Pons (tissue), 1 donor: ENCODE data around the gene GPR3.

Experiments
- DNase-seq: peaks from one replicate; pipeline ENCODE4 v3.0.0-alpha.2; 2016; ENCODE audit warnings: low spot score

Gene GPR3

DNA sequence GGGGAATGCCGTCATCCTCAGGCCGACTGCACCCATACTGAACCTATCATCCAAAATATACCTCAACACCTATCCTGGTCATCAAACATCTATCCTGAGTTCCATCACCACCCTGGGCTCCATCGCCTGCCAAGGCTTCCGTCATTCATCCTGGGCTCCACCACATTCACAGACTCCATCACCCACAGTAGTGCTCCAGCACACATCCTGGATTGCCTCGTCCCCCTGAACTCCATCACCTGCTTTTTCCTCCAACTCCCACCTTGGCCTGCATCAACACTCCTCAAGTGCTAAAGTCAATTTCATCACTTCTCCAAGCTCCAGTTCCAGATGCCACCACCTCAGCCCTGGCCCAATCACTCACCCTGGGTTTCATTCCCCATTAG, 33.5 kb upstream of the GPR3 start:
- no peak for DNase-seq

- no peak for DNase-seq
Measured at GRCh38 chr1:27359822-27360158, 32.6 kb upstream of the GPR3 start.

- DNase-seq: no peak
Measured at GRCh38 chr1:27360159-27361043, 32.0 kb upstream of the GPR3 start.

- no peak for DNase-seq
Measured at GRCh38 chr1:27361044-27361402, 31.4 kb upstream of the GPR3 start.

DNA sequence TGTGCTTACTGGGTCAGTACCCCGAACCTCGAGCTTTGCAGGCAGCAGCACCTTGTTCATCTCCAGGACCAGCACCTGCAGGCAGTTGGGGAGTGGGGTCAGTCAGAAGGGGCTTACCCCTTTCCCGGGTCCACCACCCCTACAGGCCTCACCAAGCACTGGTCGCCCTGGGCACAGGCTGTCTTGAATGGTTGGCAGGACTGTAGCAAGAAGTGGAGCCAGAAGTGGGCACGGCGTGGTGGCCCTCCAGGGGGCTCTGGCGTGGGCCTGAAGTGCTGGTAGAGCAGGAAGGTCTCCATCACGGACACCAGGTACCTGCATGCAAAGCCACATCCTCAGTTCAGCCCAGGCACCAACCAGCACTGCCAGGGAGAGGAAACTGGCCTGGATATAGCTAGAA, 30.9 kb upstream of the GPR3 start:
- DNase-seq: no peak

GRCh38 chr1:27363766-27364695, 28.4 kb upstream of the GPR3 start:
- DNase-seq: no peak

- no peak for DNase-seq
Measured at GRCh38 chr1:27364696-27365371, 27.6 kb upstream of the GPR3 start.

- peak; percentile 76 for DNase-seq
Measured at GRCh38 chr1:27365372-27366112, 26.9 kb upstream of the GPR3 start.

DNA sequence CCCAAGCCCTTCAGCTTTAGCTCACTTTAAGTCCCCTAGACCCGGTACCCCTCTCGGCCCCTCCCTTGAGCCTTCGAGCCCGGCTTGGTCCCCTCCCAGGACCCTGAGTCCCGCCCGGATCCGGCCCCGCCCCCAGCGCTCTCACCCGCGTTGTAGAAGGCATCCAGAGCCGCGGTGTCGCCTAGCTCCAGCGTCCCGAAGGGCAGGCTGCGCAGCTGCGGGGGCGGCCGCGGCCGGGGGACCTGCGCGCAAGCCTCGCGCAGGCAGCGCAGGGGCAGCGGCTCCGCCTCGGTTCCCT, 26.4 kb upstream of the GPR3 start:
- DNase-seq: peak; percentile 22

- peak; percentile 24 for DNase-seq
Measured at GRCh38 chr1:27366411-27367159, 25.8 kb upstream of the GPR3 start, which contains the start of gene MAP3K6. Gene MAP3K6 (minus strand): TSS chr1:27366961. CDS start chr1:27366597, 364 bp downstream.

DNA sequence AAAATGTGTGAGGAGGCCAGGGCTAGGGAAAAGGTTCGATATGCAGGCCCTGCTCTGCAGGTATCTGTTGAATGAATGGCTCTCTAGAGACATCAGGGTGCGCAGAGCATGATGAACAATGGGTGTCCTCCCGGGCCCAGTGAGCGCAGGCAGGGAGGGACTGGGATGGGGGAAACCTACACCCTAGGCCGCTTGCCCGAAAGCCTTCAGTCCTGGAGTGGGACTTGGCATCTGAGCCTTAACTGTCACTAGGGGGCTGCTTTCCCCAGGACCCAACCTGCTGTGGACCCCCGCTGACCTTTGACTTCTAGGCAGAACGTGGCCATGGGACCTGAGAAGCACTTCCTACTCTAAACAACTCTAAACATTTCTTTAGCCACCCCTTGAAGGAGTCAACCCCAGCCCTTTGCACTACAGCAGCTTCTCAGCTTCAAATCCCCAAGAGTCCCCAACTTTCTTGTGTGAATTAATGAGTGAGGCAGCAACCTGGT, 25.2 kb upstream of the GPR3 start:
- no peak for DNase-seq

- DNase-seq: no peak
Measured at GRCh38 chr1:27368869-27369582, 23.4 kb upstream of the GPR3 start.

DNA sequence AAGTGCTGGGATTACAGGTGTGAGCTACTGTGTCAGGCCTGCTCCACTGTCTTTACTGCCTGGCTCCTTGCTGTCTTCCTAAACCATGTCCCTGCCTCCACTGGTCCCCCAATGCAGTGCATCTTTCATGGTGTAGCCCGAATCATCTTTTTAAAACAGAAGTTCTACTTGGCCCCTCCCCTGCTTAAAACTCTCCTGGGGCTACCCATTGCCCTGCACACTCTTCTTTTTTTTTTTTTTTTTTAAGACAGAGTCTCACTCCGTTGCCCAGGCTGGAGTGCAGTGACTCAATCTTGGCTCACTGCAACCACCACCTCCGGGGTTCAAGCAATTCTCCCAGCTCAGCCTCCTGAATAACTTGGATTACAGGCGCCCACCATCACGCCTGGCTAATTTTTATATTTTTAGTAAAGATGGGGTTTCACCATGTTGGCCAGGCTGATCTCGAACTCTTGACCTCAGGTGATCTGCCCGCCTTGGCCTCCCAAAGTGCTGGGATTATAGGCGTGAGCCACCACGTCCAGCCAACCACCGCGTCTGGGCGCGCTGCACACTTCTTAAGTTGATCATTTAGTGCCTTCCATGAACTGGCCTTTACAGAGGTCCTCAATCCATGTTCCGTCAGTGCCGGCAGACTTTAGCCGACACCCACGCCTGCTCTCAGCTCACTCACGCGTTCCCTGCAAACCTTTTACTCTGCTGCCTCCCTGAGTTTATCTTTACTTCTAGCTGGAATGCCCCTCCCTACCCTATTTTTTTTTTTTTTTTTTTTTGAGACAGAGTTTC, 20.2 kb upstream of the GPR3 start:
- no peak for DNase-seq

GRCh38 chr1:27372808-27373690, 19.4 kb upstream of the GPR3 start:
- DNase-seq: no peak

- no peak for DNase-seq
Measured at GRCh38 chr1:27374362-27375086, 17.9 kb upstream of the GPR3 start, which contains the start of gene FCN3. Gene FCN3 (minus strand): TSS chr1:27374824. CDS start chr1:27374818, 6 bp downstream.

DNA sequence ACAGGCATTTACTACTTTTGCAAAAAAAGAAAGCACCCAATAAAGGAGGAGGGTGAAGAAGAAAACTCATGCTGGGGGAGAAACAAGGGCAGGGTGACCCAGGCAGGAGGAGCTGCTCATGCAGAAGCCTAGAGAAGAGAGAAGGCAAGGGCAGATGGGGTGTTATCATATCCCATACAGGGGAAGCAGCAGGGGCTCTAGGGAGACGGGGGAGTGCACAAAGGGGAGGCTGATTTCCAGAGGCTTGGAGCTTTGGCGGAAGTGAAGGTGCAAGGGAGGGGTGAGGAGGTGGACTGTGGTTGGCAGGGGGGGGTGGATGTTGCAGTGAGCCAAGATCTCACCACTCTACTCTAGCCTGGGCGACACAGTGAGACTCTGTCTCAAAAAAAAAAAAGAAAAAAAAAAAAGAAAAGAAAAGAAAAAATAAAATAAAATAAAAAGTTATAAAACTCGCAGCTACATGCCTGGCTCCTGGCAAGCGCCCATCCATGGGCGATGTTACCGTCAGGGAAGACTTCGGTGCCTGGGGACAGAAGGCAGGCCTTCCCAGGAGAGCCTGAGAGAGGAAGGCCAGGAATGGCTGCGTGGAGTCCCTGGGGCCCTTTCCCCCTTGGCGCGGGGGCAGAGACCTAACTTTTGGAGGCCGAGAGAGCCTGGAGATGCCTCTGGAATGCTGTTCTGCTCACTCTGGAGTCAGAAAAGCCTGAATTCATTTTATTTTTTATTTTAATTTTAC, 14.5 kb upstream of the GPR3 start:
- no peak for DNase-seq

DNA sequence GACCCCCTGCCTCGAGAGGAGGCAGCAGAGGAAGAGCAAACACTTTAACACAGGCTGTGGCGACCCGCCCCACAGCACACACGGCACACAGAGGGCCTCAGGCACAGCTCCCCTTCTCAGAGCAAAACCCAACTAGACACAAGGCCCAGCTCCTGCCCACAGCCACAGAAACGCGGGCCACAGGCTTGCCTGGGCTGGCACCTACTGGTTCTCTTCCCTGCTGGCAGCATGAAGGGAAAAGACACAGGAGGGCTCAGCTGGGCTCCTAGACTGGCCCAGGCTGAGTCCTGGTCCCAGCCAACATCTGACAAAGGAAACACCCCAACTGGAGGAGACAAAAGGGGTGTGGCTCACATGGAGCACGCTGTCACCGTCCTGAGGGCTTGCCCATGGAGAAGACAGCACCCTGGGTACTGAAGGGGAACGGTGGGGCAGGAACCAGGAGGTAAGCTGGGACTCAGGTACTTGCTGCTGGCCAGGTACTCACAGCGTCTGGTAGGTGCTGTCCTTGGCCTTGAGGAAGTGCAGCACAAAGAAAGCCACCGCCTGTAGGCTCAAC, 12.8 kb upstream of the GPR3 start:
- DNase-seq: no peak
